Ishikawa (cell line): ENCODE data around the gene IL1RL2.

Experiments
- CEBPB ChIP-seq: IDR thresholded peaks from 2 replicates; pipeline ENCODE4 v1.6.1; 2012
- TF ChIP-seq, protein P1 (sequence below): IDR thresholded peaks from 2 replicates; pipeline ENCODE4 v1.6.1; 2012

DNA sequence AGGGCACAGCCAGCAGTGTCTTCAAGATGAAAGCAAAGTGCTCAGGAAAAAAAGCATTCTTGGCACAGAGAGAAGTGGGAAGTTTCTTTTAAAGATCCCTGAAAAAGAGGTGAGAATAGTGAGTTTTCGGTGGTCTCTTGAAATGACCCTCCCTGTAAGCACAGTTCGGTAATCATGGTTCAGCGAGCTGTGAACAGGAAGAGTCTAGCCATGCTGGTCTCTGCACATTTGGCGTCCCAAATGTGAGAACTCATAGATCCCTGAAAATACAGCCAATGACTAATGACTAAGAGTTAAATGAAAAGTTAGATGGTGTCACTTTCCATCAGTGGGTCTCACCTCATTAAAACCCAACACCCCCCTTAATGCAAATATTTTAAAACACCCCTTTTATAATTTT lies 40.9 kb upstream of the IL1RL2 start:
- TF ChIP-seq CEBPB: no peak
- TF ChIP-seq, protein P1, sequence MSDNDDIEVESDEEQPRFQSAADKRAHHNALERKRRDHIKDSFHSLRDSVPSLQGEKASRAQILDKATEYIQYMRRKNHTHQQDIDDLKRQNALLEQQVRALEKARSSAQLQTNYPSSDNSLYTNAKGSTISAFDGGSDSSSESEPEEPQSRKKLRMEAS: no peak
